NCI-H748 treated with DMSO at 0.1 percent for 48 hours (cell line): ENCODE results near the gene LHFPL2.

ENCODE experiments used
- DNase-seq: peaks from one replicate; lab custom pipeline; 2025; lab: John Stamatoyannopoulos, UW

LHFPL2 gene

DNA sequence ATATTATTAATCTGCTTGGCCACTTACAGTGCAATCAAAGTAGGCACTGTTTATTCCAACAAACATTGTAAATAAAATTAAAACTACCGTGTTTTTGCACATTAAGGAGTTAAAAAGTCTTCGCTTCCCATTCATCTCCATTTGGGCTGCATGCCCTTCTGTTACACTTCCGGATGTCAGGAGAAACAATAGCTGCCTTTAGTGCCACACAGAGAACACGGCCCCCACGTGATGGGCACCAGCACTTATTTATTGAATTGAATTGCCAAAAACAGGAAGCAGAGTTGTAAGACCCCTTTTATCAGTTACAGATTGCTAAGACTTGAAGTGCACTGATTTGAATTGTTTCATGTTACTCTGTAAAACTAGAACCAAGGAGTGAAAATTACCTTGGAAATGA lies 80.4 kb downstream of the LHFPL2 start:
- DNase-seq: no peak

- DNase-seq: no peak
Measured at GRCh38 chr5:78567617-78568016, 81.0 kb downstream of the LHFPL2 start.

DNA sequence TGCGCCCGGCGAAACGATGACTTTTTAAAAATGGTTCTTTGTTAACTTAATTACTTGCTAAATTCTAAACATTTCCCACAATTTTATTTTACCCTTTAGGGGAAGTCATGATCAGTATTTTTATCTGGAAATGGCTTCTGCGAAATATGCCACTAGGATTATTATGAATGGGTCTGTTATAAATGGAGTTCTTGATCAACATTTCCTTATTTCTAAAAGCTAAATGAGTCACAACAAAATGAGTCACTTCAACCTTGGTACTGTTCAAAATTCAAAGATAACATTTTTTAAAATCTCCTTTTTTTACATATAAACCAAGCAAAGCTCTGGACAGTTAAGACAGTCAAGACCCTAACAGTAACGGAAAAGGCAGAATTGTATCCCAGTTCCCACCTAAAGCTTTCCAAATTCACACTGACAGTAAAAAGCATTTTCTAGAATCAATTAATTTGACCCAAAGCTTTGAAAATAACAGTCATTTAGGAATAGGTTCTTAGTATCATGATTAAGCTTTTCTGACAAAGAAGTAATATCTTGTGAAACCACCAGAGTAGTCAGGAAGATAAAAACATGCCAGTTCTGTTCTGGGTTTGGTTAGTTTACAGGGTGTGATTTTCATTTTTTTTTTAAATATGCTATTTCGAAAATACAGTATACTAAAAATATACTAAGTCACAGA lies 81.7 kb downstream of the LHFPL2 start:
- no peak for DNase-seq

GRCh38 chr5:78565395-78565794 lies 83.2 kb downstream of the LHFPL2 start:
- DNase-seq: no peak

DNA sequence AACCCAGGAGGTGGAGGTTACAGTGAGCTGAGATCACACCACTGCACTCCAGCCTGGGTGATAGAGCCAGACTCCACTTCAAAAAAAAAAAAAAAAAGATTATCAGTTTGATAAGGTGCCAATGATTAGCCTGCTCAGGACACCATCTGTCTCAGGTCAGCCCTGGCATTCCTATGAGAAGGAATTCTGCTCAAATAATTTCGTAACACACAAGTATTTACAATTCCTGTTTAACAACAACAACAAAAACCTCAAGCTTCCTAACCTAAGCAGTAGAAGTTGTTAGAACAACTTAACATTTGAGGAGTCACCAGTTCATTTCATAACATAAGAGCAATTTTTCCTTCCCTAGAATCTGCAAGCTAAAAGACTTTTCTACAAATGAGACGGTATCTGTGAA lies 85.0 kb downstream of the LHFPL2 start:
- DNase-seq: no peak

DNA sequence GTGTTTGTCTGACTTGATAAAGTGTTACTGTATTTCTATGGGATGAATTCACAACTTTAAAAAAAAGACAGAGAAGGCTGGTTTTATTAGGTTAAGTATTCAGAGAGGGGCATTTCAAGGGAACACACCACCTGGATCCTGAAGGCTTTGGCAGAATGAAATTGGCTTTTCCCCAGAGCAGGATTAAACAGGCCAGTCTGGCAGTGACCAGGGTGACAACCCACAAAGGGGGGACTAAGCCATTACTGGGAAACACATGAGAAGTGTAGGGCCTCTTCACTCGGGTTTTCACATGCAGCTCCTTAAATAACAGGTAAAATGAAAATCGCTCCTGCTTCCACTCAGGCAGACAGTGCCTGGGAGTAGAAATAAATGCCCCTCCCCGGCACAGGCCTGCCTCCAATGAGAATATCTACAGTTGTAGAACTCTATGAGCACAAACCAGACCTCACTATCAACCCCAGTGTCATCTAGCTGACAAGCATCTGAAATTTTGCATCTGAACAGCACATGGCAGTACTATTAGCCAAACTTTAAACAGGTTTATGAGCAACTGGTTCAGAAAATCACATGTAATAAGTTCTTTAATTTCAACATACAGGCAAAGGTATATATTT lies 85.8 kb downstream of the LHFPL2 start:
- DNase-seq: no peak

- no peak for DNase-seq
Measured at GRCh38 chr5:78562001-78562400, 86.6 kb downstream of the LHFPL2 start.

- no peak for DNase-seq
Measured at GRCh38 chr5:78561261-78561660, 87.3 kb downstream of the LHFPL2 start.

DNA sequence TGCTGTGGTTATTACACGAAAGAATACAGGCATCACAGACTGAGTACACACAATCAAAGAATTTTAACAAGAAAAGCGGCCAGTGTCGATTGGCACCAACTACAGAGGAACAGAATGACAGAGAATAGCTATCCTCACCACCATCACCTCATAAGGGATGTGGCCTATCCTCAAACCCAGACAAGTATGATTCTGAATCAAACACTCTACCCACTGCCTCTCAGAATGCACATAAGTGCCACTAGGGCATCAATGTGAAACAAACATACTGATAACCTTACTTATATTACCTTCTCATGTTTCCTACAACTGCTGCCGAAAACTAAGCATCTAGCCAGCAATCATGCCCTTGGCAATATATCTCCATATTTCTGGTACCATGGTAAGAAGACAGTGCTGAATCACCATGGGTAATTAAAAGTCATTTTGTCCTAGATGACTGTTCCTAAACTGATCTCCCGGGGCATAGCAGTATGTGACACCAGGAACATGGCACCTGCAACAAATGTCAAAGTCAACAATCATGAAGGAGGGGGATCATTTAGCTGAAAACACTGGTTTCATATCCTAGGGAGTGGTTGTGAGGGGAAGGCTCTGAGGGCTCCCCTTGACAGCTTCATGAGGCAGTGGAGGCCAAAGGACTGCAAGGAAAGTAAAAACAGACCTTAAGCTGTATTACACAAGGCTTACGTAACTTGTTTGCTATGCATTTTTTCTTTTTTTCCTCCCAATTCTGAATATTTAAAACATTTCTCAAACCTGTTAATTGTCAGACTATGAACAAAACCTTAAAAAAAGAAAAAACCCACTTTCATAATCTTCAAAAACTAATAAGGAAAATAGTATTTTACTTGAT lies 88.3 kb downstream of the LHFPL2 start:
- no peak for DNase-seq

GRCh38 chr5:78557601-78558000 lies 91.0 kb downstream of the LHFPL2 start:
- DNase-seq: no peak

- DNase-seq: no peak
Measured at GRCh38 chr5:78555870-78556269, 92.7 kb downstream of the LHFPL2 start.

- DNase-seq: no peak
Measured at GRCh38 chr5:78554670-78555069, 93.9 kb downstream of the LHFPL2 start.

- no peak for DNase-seq
Measured at GRCh38 chr5:78553580-78554353, 94.8 kb downstream of the LHFPL2 start.

DNA sequence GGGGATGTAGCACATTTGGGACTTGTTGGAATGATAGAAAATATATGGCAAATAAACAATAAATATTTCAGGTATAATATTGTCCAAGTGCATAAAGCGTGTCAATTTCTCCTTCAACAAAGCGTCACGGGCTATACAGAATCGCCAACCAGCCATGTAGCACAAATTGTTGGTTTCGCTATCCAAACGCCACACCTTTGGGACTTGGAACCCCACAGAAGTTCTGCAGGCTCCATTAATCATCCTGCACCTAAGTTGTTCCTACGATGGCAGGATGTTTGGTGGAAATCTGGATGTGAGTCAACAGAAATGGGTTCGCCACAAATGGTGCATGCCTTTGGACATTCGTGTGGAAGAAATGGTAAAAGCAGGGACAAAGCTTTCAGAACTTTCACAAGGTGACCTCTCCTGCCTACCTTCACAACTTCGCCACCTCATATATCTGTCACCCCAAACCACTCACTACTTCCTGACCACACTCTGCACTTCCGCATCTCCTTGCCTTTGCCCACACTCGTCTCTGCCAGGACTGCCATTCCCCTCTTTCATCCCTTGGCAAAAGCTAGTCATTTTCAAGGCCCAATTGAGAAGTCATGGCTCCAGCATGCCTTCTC lies 95.7 kb downstream of the LHFPL2 start:
- DNase-seq: no peak

- no peak for DNase-seq
Measured at GRCh38 chr5:78550891-78551290, 97.7 kb downstream of the LHFPL2 start.

- DNase-seq: no peak
Measured at GRCh38 chr5:78549043-78549442, 99.5 kb downstream of the LHFPL2 start.

GRCh38 chr5:78547731-78548615 lies 100.6 kb downstream of the LHFPL2 start:
- no peak for DNase-seq

DNA sequence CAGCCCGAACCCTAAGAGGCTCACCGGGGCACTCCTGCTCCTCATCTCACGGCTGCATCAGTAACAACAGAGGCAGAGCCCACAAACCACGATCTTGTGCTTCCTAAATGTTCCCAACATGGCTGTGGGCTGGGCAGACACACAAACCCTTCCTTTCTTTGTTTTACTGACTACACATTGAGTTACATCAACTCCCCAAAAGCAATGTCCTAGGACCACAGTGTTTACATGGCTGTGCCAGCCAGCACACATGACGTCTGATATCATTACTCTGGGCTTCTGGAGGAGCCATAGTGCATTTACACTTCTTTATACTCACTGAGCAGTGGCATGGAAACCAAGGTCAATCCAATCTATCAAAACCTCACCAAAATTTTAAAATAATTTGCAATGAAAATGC lies 101.4 kb downstream of the LHFPL2 start:
- DNase-seq: no peak

DNA sequence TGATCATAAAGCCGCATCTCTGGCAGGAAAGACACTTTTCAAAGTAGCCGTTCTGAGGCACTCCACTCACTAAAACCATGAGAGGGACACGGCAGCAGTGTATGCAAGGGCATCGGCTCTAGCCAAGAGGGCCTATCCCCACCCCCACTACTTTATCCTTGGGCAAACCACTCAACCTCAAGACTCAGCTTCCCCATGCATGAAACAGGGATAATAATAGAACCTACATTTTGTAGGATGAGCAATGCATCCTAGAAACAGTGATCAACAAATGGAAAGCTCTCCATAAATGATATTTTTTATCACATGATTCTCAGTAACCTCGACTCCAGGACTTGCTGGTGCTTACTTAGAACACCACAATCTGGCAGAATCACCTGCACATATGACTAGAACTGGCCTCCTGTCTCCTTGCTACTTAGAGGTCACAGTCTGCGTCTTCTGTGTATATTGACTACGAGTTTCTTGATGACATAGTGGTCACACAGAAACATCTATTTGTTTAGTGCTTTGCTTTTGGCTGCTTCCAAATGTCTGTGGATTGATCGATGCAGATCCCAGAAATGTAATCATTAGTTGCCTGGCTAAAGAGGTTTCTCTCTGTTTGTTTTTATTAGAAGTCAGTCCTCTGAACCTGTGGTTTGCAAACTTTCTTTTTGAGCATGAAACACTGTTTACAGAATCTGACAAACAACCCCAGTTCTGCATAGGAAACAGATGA lies 102.1 kb downstream of the LHFPL2 start:
- DNase-seq: no peak

GRCh38 chr5:78545406-78545805 lies 103.2 kb downstream of the LHFPL2 start:
- DNase-seq: no peak
